Measurements from ENCODE around the gene DNAH8. TPM values are rescaled to one million over a fixed set of nuclear protein-coding genes. Genes with fewer than 3 reads are reported as not detected.

The DNAH8 gene
- polyA plus RNA-seq, 3 donors: not detected

DNA sequence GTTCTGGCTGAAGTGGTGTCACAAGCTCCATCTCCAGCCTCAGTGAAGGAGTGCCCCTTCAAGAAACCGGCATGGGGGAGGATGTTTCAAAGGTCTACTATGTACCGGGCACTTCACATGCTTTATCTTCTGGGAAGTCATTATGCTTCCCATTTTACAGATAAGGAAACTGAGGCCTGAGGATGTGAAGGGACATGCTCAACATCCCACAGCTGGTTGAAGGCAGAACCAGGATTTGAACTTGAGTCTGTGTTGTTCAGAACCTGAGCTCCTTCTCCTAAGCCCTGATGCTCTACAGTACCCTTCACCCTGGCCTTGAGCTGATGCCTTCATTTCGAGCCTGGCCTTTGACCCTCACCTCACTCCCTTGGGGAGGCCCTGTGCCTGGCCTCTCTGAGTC lies 346.5 kb downstream of the DNAH8 start:
- no peak overlapping the region for H3K4me2 ChIP-seq (replicated peaks; ENCODE audit: extremely low read depth, low read length, poor library complexity, severe bottlenecking)
- H3K27ac Mint-ChIP-seq: no peak overlapping the region
- H3K27ac ChIP-seq (ENCODE audit: low read depth in 1 of 2, low read length in 2 of 2): no peak overlapping the region
- no peaks in the 10 kb centered on the region for H3K36me3 ChIP-seq (replicated peaks in 1 of 2; ENCODE audit: control insufficient read depth in 1 of 2, insufficient read depth in 2 of 2, low read length in 2 of 2)
- peaks cover 11 to 17% (median 11%) of the 10 kb centered on the region in 3 donors for H3K27me3 Mint-ChIP-seq (ENCODE audit: low read depth in 3 of 3)
- intact Hi-C loops (cut with micrococcal nuclease): no loop called here
- H3K27me3 ChIP-seq (ENCODE audit: control insufficient read depth in 2 of 2, insufficient read depth in 2 of 2, low read length in 2 of 2): no peaks in the 10 kb centered on the region
- no peaks in the 10 kb centered on the region for H3K9me3 ChIP-seq (replicated peaks in 1 of 2; ENCODE audit: control insufficient read depth in 1 of 2, insufficient read depth in 1 of 2, low read length in 2 of 2)
- H3K4me3 ChIP-seq (replicated peaks in 1 of 3; ENCODE audit: low read depth in 2 of 3, low read length in 3 of 3): no peak overlapping the region
- H3K4me3 Mint-ChIP-seq: no peak overlapping the region
- TF ChIP-seq, protein P1, sequence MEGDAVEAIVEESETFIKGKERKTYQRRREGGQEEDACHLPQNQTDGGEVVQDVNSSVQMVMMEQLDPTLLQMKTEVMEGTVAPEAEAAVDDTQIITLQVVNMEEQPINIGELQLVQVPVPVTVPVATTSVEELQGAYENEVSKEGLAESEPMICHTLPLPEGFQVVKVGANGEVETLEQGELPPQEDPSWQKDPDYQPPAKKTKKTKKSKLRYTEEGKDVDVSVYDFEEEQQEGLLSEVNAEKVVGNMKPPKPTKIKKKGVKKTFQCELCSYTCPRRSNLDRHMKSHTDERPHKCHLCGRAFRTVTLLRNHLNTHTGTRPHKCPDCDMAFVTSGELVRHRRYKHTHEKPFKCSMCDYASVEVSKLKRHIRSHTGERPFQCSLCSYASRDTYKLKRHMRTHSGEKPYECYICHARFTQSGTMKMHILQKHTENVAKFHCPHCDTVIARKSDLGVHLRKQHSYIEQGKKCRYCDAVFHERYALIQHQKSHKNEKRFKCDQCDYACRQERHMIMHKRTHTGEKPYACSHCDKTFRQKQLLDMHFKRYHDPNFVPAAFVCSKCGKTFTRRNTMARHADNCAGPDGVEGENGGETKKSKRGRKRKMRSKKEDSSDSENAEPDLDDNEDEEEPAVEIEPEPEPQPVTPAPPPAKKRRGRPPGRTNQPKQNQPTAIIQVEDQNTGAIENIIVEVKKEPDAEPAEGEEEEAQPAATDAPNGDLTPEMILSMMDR (IDR thresholded peaks at IDR 0.05): no peak
- H3K4me1 Mint-ChIP-seq: no peaks in the 10 kb centered on the region
- WGBS (ENCODE audit: insufficient coverage): 94% methylated on average over 2 of the region's 3 CpGs
- H3K9ac ChIP-seq (ENCODE audit: insufficient read depth, low read length, poor library complexity, severe bottlenecking): no peak overlapping the region
- no peaks in the 10 kb centered on the region for H3K4me1 ChIP-seq (ENCODE audit: control insufficient read depth in 1 of 2, insufficient read depth in 2 of 2, low read length in 2 of 2)
- H2AFZ ChIP-seq (ENCODE audit: insufficient read depth, low read depth, low read length, poor library complexity, severe bottlenecking): no peak overlapping the region
- no peaks in the 10 kb centered on the region for H3K79me2 ChIP-seq (ENCODE audit: insufficient read depth, low read length)
- no peaks in the 10 kb centered on the region for H3K36me3 Mint-ChIP-seq
- DNase-seq: no peak
- no peaks in the 10 kb centered on the region for H3K9me3 Mint-ChIP-seq
- no peaks in the 10 kb centered on the region for H4K20me1 ChIP-seq (ENCODE audit: insufficient read depth, low read length)

DNA sequence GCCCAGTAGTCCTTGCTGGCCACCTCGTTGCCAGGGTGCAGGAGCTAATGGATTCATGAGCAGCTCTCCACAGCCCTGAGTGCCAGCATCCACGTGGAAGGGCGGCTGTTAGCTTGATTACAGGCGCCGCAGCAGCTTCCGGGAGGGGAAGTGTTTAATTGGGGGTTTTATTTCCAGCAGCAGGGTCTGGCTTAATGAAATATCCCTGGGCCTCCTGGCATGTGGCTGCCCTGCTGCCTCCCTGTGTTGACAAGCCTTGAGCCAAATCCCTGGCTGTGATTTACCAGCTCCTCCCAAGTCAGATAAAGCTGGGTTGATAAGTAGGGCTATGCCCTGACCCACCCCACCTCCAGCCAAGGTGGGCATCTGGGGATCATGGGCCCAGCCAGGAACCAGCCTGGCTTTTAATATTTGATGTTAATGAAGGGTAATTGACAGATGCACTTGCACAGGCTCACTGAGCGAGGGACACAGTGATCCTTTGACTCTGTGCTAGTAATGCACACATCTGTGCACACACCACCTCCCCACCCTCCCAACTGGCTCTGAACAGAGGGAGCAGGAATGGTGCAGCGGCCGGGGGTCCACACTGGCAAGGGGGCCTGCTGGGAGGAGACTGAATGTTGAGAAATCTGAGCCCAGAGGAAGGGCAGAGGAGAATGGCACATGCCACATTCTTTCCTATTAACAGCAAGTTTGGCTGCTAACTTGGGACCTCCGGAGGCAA lies 347.1 kb downstream of the DNAH8 start:
- no peaks in the 10 kb centered on the region for H3K9me3 Mint-ChIP-seq
- H3K4me3 Mint-ChIP-seq: no peak overlapping the region
- no peak for DNase-seq
- 65% methylated on average over 5 of the region's 10 CpGs for WGBS (ENCODE audit: insufficient coverage)
- Histone ChIP-seq H3K4me1 (ENCODE audit: control insufficient read depth in 1 of 2, insufficient read depth in 2 of 2, low read length in 2 of 2) (no peaks in the 10 kb centered on the region), H3K27me3 (ENCODE audit: control insufficient read depth in 2 of 2, insufficient read depth in 2 of 2, low read length in 2 of 2) (no peaks in the 10 kb centered on the region), H2AFZ (ENCODE audit: insufficient read depth, low read depth, low read length, poor library complexity, severe bottlenecking) (no peak overlapping the region), H3K9me3 (replicated peaks in 1 of 2; ENCODE audit: control insufficient read depth in 1 of 2, insufficient read depth in 1 of 2, low read length in 2 of 2) (no peaks in the 10 kb centered on the region), H3K4me3 (replicated peaks in 1 of 3; ENCODE audit: low read depth in 2 of 3, low read length in 3 of 3) (no peak overlapping the region), H3K36me3 (replicated peaks in 1 of 2; ENCODE audit: control insufficient read depth in 1 of 2, insufficient read depth in 2 of 2, low read length in 2 of 2) (no peaks in the 10 kb centered on the region), H3K27ac (ENCODE audit: low read depth in 1 of 2, low read length in 2 of 2) (no peak overlapping the region), H3K4me2 (replicated peaks; ENCODE audit: extremely low read depth, low read length, poor library complexity, severe bottlenecking) (no peak overlapping the region), H4K20me1 (ENCODE audit: insufficient read depth, low read length) (no peaks in the 10 kb centered on the region), H3K9ac (ENCODE audit: insufficient read depth, low read length, poor library complexity, severe bottlenecking) (no peak overlapping the region), H3K79me2 (ENCODE audit: insufficient read depth, low read length) (no peaks in the 10 kb centered on the region)
- intact Hi-C loops (cut with micrococcal nuclease): no loop called here
- TF ChIP-seq, protein P1 (IDR thresholded peaks at IDR 0.05): no peak
- H3K27me3 Mint-ChIP-seq (ENCODE audit: low read depth in 3 of 3): peaks cover 11 to 16% (median 13%) of the 10 kb centered on the region in 3 donors
- H3K4me1 Mint-ChIP-seq: no peaks in the 10 kb centered on the region
- no peak overlapping the region for H3K27ac Mint-ChIP-seq
- H3K36me3 Mint-ChIP-seq: no peaks in the 10 kb centered on the region

All from CD14-positive monocyte (primary cell).